Endothelial cell (in vitro differentiated cells): ENCODE results near the gene GRB10. TPM values are rescaled to one million over a fixed set of nuclear protein-coding genes. Genes with fewer than 3 reads are reported as not detected.
A peak's percentile ranks its signal among the peaks of the same experiment; 100 is the strongest.
"Not testable (repeated sequence)": the region's sequence is repeated elsewhere in the genome, so short reads cannot be mapped to it uniquely, and the experiment has no call there.

Source experiments
- DNase-seq: peaks from one replicate; pipeline ENCODE4 v3.0.0; 2021; ENCODE audit warnings: low spot score
- H3K27ac Mint-ChIP-seq: one replicate; pipeline ENCODE4 v1.8.0; 2021; ENCODE audit warnings: mixed read lengths, inconsistent platforms; ENCODE audit not compliant: unreplicated experiment
- H3K27me3 Mint-ChIP-seq: one replicate; pipeline ENCODE4 v1.8.0; 2021; ENCODE audit warnings: mild to moderate bottlenecking, moderate library complexity, mixed read lengths, inconsistent platforms; ENCODE audit not compliant: unreplicated experiment
- H3K36me3 Mint-ChIP-seq: one replicate; pipeline ENCODE4 v1.8.0; 2021; ENCODE audit warnings: mild to moderate bottlenecking, low read depth, mixed read lengths, inconsistent platforms; ENCODE audit not compliant: unreplicated experiment
- H3K4me1 Mint-ChIP-seq: one replicate; pipeline ENCODE4 v1.8.0; 2021; ENCODE audit warnings: mild to moderate bottlenecking, mixed read lengths, inconsistent platforms; ENCODE audit not compliant: unreplicated experiment
- H3K4me3 Mint-ChIP-seq: one replicate; pipeline ENCODE4 v1.8.0; 2021; ENCODE audit warnings: mild to moderate bottlenecking, mixed read lengths, inconsistent platforms; ENCODE audit not compliant: unreplicated experiment
- H3K9me3 Mint-ChIP-seq: one replicate; pipeline ENCODE4 v1.8.0; 2021; ENCODE audit warnings: mixed read lengths, inconsistent platforms; ENCODE audit not compliant: unreplicated experiment
- total RNA-seq: library from RNA; stranded (reverse); fragmentation: NEBNext Ultra II Directional; extraction: Animal tissue kit (Norgen Biotek cat#: 25700); gene quantifications from one replicate; pipeline ENCODE4 v1.2.1, GENCODE V29; 2021; ENCODE audit not compliant: unreplicated experiment
- TF ChIP-seq, protein P1 (sequence below): fragments of 200-600 bp; sonication (generic); IDR thresholded peaks from one replicate; pipeline ENCODE4 v1.5.0; 2021; ENCODE audit warnings: antibody characterized with exemption; ENCODE audit not compliant: unreplicated experiment

GRB10 gene
- total RNA-seq, 1 donor from 2014 or later: 164 TPM

DNA sequence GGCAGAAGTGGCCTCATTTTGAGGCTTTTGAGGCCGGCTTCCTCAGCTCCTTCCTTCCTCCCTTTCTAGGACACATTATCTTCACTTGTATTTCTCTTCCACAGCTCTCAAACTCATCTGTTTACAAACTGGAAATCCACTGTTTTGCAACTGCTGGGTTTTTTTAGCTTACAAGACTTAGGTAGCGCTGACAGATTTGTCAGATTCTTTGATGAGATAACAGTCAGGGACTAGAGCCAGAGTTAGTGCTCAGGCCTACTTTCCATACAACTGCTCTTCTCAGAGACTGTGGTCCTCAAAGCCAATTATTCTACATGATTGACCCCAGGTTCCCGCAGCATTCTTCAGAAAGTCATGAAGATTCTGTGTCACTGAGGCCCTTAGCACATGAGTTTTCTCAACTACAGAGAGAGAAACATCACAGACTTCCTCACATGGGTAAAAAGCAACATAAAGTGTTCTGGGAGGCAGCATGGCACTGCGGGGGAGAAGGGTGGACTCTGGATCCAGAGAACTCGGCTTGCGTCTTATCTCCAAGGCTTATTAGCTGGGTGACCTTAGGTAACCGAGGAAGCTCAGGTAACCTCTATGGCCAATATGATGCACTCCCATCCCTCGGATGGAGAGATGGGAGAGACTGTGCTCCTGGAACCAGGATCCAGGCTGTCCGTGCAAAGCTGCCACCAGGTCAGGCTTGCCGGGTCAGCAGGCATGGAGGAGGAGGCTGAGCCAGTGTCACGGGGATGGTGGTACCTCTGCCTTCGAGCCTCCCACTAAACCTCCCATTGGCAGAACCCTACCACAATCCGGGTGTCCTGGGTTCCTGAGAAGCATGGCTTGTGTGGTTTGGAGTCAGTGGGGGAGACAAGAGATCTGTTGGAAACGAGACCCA, 228.0 kb downstream of the GRB10 start:
- Mint-ChIP-seq H3K36me3 (no peaks in the 10 kb centered on the region), H3K27me3 (peaks cover 3% of the 10 kb centered on the region), H3K27ac (no peak overlapping the region), H3K4me1 (no peaks in the 10 kb centered on the region), H3K9me3 (no peaks in the 10 kb centered on the region), H3K4me3 (no peak overlapping the region)
- TF ChIP-seq, protein P1, sequence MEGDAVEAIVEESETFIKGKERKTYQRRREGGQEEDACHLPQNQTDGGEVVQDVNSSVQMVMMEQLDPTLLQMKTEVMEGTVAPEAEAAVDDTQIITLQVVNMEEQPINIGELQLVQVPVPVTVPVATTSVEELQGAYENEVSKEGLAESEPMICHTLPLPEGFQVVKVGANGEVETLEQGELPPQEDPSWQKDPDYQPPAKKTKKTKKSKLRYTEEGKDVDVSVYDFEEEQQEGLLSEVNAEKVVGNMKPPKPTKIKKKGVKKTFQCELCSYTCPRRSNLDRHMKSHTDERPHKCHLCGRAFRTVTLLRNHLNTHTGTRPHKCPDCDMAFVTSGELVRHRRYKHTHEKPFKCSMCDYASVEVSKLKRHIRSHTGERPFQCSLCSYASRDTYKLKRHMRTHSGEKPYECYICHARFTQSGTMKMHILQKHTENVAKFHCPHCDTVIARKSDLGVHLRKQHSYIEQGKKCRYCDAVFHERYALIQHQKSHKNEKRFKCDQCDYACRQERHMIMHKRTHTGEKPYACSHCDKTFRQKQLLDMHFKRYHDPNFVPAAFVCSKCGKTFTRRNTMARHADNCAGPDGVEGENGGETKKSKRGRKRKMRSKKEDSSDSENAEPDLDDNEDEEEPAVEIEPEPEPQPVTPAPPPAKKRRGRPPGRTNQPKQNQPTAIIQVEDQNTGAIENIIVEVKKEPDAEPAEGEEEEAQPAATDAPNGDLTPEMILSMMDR: no peak
- no peak for DNase-seq

DNA sequence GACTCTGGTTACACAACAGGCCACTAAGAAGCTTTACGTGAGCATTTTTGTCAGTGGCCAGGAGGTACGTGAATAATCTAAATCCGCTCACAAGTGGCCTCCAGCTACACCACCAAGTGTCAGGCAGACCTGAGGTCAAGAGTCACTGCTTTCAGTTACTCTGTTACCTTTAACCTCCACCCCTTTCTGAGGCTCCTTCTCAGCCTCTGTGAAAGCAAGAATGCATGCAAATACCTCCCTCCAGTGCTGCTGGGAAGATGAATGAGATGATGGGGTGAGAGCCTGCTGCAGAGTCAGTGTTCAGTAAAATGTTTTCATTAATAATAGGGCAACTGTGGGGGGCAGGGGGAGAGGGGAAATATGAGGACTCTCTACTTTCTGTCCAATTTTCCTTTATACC, 228.7 kb downstream of the GRB10 start:
- Mint-ChIP-seq H3K27me3 (peaks cover 3% of the 10 kb centered on the region), H3K9me3 (no peaks in the 10 kb centered on the region), H3K36me3 (no peaks in the 10 kb centered on the region), H3K4me3 (no peak overlapping the region), H3K4me1 (no peaks in the 10 kb centered on the region), H3K27ac (no peak overlapping the region)
- no peak for DNase-seq
- TF ChIP-seq, protein P1: no peak

DNA sequence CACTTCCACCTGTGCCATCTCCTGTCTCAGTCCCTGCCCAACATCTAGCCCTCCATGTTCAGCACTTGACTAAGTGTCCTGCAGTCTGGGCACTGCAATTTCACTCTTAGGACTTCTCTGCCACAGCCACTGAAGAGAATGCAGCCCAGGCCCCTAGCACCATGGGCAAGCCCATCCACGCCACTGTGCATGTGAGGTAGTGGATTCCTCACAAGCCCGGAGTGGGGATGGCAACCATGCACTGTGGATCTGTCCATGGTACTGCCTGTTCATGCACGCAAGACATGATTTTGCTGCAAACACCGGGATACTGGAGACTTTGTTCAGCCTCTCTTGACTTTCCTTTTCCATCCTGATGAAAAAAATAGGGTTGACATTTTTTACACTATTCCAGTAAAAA, 229.8 kb downstream of the GRB10 start:
- DNase-seq: peak; percentile 61
- TF ChIP-seq, protein P1: no peak
- no peaks in the 10 kb centered on the region for H3K4me1 Mint-ChIP-seq

DNA sequence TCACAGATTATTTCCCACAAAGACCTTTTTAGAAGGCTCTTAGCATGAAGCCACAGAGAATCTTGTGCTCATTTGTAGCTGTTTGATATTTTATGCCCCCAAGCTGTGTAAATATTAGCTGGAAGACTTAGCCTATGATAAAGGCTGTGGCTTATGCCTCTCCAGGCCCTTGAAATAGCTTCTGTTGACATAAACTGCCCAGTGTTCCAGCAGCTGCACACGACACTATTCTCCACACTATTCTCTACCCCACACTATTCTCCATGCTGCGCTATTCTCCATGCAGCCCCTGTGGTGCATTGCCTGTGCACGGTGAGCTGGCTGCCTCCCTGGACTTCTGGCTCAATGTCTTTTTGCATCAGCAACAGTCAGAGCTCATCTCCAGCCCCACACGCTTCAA, 230.6 kb downstream of the GRB10 start:
- TF ChIP-seq, protein P1: no peak
- no peak overlapping the region for H3K4me3 Mint-ChIP-seq
- H3K4me1 Mint-ChIP-seq: no peaks in the 10 kb centered on the region
- H3K27ac Mint-ChIP-seq: no peak overlapping the region
- DNase-seq: no peak
- no peaks in the 10 kb centered on the region for H3K36me3 Mint-ChIP-seq
- no peaks in the 10 kb centered on the region for H3K9me3 Mint-ChIP-seq
- H3K27me3 Mint-ChIP-seq: no peaks in the 10 kb centered on the region

More for the DNA sequence above, 229.8 kb downstream of the GRB10 start:
- no peak overlapping the region for H3K27ac Mint-ChIP-seq
- H3K9me3 Mint-ChIP-seq: no peaks in the 10 kb centered on the region
- no peaks in the 10 kb centered on the region for H3K36me3 Mint-ChIP-seq
- peaks cover 3% of the 10 kb centered on the region for H3K27me3 Mint-ChIP-seq
- H3K4me3 Mint-ChIP-seq: no peak overlapping the region

DNA sequence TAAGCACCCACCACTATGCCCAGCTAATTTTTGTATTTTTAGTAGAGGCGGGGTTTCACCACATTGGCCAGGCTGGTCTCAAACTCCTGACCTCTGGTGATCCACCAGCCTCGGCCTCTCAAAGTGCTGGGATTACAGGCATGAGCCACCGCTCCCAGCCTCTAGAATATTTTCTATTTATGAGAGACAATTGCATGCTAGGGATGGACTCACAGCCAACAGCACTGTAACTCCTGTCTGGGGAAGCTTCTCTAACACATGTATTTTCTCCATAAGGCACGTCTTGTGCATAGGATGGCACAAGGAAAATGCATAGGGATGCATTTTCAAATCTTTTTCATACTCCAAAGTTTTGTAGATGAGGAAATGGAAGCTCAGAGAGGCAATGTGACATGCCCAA, 237.1 kb downstream of the GRB10 start:
- H3K27ac Mint-ChIP-seq, DNase-seq, H3K27me3 Mint-ChIP-seq, H3K4me1 Mint-ChIP-seq, H3K9me3 Mint-ChIP-seq, H3K36me3 Mint-ChIP-seq, H3K4me3 Mint-ChIP-seq: not testable (repeated sequence)
